Skin epidermis (tissue), 12 donors: ENCODE results near the gene MAS1L.

Experiments used
- H3K27ac ChIP-seq, 21 experiments: fragments of 200-600 bp; sonication (generic) in 11 of 21; one replicate each; pipeline ENCODE4 v1.5.0; 2020; ENCODE audit warnings: mild to moderate bottlenecking in 3 of 21, inconsistent platforms in 2 of 21, moderate library complexity in 2 of 21
- H3K4me3 ChIP-seq, 7 experiments: fragments of 200-600 bp; sonication (generic) in 2 of 7; one replicate each; pipeline ENCODE4 v1.5.0; 2020; ENCODE audit warnings: inconsistent platforms in 2 of 7, mild to moderate bottlenecking in 2 of 7, moderate library complexity in 1 of 7

The MAS1L gene

DNA sequence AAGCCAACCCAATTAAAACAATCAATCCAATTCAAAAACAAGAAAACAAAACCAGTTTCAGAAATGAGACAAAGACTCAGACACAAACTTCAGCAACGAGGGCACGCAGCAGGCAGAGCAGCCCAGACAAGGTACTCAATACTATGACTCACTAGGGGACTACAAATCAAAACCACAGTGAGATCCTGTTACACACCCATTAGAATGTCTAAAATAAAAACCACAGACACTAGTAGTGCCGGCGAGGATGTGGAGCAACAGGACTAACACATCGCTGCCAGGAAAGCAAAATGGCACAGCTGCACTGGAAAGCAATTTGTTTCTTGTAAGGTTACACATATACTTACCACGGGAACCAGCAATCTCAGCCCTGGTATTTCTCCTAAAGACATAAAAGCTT lies 28.4 kb upstream of the MAS1L start:
- no peak overlapping the region for H3K27ac ChIP-seq
- no peak overlapping the region for H3K4me3 ChIP-seq

DNA sequence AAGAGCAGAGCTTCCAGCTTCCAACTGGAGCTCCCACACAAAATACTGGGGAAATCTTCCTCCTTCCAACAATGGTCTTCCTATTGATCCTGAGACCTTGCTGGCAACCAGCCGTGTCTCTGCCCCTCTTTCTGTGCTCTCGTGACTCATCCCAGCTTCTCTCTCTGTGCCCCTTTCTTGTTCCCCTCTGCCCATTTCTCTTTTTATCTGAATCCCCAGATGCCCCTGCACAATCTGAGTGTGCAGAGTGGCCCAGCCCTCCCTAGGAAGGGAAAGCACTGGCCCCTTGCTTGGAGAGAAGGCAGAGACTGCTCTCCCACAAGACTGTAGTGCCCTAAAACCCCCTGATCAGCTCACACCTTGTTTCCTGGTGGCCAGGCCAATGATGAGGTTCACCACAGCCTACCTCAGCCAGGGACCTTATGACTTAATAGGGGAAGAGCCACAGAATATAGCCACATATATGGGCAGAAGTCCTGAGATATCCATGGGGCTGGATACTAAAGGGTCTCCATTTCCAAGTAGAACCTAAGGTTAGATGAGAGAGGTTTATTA lies 23.1 kb upstream of the MAS1L start:
- Histone ChIP-seq H3K27ac (no peak overlapping the region), H3K4me3 (no peak overlapping the region)

DNA sequence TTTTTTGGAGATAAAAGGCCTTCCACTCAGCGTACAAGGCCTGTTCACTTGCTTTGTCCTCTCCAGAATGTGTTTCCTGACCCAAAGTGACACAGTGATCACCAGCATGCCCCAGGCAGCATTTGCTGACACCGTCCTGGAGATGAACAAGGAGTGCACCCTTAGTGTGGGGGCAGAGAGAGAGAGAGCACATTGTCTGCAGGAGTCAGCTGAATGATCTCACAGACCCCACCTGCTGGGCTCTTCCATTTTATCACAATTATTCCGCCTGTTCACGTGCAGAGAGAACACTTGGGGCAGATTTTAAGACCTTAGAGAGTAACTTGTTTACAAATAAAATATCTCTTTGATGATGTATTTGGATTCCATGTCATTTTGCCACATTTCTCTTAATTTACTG lies 22.4 kb upstream of the MAS1L start:
- Histone ChIP-seq H3K4me3 (no peak overlapping the region), H3K27ac (no peak overlapping the region)

DNA sequence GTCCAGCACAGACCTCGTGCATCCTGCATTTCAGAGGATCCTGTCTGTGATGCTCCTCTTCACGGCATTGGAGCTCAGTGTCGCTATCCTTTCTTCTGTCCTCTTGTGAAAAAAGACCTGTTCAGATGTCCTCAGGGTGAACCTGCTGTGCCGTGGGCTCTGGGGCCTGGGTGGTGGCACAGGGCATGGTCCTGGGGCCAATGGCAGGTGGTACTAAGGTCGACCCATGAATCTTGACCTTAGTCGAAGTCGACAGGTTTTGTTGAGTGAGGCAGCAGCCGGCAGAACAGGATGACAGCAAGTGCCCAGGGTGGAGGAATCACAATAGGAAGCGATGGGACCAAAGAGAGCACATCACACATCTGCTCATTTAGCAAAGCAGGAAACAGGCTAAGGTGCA lies 22.0 kb upstream of the MAS1L start:
- no peak overlapping the region for H3K27ac ChIP-seq
- no peak overlapping the region for H3K4me3 ChIP-seq

DNA sequence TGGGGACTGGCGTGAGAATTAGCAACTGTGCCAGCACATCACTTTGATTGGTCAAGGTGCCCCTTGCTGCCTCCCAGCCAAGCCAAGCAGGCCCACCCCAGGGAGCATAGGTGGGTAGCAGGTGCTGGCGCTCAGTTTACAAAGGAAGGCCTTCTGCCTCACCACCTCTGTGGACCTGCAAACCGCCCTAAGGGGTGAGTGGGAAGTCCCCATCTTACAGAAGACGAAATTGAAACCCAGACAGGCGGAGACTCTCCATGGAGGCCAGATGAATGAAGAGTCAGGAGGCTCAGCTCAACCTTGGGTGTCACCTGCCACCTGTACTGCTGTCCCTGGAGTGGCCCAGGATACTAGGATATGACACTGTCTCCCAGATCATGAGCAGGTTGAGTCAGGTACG lies 21.5 kb upstream of the MAS1L start:
- no peak overlapping the region for H3K4me3 ChIP-seq

DNA sequence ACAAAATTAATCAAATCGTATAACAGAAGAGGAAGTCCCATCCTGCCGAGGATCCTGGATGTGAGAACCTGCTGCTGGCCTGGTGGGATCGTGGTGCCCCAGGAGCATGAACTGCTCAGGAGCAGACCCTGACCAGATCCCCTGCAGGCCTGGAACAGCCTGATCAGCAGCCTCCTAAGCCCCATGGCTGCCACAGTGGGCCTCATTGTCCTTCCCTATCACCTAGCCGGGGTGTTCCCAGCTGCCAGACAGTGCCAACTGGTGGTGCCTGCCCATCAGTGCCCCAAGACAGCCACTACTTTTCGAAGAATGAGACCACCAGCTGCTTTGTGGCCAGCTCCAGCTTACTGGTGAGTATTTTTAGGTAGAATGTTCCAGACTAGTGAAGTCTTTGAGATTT lies 19.6 kb upstream of the MAS1L start:
- Histone ChIP-seq H3K4me3 (no peak overlapping the region), H3K27ac (no peak overlapping the region)

More for the DNA sequence above, 21.5 kb upstream of the MAS1L start:
- H3K27ac ChIP-seq = no peak overlapping the region

DNA sequence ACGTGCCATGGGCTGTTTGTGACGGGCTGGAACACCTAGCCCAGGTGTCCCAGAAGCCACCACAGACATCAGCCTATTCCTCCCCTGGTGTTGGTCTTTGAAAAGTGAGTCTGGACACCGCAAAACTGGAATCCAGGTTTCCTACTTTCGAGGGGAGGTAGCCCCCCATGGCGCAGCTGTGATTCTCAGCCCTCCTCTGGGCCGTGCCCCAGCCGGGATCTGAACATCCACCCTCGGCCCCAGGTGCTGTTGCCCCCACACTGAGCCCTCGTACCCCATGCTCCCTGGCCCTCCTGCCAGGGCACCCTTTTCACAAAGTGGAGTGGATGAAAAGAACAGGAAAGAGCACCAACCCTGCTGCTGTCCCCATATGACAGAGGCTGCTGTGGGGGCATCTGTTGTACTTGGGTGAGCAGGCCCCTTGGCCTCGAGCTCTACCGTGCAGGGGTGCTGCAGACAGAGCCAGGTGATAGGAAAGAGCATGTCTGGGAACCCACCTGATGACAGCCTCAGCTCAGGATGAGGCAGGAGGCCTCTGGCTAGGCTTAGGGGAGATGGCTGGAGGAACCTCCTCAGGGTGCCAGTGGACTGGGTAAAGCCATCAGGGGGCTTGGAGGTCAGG lies 18.8 kb upstream of the MAS1L start:
- no peak overlapping the region for H3K27ac ChIP-seq
- no peak overlapping the region for H3K4me3 ChIP-seq

DNA sequence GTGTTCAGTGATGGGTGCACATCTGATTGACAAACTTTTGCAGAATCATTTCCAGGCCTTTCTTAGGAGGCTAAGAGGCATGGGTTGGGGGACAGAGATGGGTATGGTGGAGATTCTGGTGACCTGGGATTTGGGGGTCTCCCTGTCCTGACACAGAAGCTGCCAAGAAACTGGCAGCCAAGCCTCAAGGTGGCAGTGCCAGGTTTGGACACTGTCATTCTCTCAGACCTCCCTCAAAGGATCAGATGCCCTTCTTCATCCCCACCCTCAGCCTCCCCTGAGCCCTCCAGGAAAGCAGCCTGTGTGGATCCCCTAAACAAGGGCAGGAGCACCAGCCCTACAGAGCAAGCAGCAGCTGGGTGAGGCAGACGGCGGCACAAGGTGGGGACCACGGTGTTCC lies 18.1 kb upstream of the MAS1L start:
- Histone ChIP-seq H3K4me3 (no peak overlapping the region), H3K27ac (no peak overlapping the region)

DNA sequence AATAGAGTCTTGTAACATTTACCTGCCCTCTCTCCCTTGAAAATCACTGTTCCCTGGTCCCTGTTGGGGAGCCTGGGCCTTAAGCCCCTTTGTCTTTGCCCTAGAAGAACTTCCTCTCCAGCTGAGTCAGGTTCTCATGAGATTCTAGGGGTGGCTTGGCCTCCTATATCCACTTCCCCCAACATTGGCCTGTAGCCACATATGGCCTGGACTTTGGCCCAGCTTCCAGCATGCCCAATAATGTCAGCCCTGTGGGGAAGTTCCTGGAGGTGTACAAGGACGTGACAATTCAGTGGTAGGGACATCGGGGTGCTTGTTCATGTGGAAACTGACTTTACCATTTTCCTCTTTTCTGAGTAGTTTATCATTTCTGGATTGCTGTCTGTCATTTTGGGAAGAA lies 17.2 kb upstream of the MAS1L start:
- Histone ChIP-seq H3K27ac (no peak overlapping the region), H3K4me3 (no peak overlapping the region)

DNA sequence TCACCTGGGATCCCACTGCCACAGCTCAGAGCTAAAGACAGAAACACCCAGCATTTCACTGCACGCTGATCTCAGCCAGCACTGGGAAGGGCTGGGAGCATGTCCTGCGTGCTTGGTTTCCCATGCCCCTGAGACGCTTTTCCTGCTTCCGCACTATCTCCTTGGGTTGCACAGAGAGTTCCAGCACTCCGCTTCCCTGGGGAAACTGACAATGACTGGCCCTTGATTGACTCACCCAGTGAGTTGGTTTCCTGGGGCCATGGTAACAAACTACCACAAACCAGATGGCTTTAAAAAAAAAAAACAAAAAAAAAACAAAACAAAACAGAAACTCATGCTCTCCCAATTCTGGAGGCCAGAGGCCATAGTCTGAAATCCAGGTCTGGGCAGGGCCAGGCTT lies 14.8 kb upstream of the MAS1L start:
- Histone ChIP-seq H3K4me3 (no peak overlapping the region), H3K27ac (no peak overlapping the region)

DNA sequence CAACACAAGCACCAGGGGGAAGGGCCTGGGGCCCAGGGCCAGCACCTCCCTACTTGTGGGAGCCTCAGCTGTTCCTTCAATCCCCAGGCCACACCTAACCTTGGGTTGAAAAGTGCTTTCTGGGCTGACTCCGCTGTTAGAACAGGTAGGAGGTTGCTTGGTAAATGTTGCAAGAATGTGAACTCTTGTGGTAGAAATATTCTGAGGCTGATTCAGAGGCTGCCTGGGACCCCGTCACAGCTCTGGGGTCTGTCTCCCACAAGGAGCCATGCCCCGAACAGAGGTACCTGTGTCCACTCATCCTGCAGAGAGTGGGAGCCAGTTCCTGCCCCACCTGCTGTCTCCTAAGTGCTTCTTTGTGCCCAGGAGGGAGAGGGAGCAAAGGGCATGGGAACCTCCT lies 14.4 kb upstream of the MAS1L start:
- Histone ChIP-seq H3K27ac (no peak overlapping the region), H3K4me3 (no peak overlapping the region)

DNA sequence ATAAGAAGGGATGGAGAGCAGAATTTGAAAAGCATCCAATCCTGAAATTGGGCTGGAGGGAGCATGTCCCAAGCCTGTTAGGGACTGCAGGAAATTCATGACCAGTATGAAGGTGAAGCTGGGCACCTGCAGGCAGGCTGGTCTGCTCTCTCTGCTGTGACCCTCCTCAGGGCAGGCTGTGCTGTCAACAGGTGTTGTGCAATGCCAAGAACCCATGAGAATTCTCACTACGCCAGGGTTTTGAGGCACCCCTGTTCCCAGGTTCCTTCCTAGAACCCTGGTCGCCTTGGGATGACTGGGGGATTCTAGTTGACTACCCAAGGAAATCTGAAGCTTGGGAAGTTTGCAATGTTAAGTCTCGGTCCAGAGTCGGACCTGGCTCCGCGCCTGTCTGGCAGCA lies 13.3 kb upstream of the MAS1L start:
- Histone ChIP-seq H3K27ac (no peak overlapping the region), H3K4me3 (no peak overlapping the region)

DNA sequence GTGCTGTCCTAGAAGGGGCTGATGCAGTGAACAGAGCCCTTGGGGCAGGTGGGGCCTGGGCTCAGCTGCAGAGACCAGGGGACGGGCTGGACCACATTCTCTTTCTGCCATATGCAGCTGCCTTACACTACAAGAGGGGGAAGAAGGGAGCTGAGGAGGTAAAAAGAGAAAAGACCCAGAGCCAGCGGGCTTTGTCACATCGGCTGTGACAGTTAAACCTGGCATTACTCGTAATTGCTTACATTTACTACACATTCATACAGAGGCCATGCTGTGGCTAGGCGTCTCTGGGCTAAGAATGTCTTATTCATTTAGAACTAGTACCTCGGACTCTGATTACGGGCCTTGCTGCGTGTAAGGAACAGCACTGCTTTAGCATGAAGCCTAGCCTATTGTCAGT lies 12.8 kb upstream of the MAS1L start:
- Histone ChIP-seq H3K27ac (no peak overlapping the region), H3K4me3 (no peak overlapping the region)

DNA sequence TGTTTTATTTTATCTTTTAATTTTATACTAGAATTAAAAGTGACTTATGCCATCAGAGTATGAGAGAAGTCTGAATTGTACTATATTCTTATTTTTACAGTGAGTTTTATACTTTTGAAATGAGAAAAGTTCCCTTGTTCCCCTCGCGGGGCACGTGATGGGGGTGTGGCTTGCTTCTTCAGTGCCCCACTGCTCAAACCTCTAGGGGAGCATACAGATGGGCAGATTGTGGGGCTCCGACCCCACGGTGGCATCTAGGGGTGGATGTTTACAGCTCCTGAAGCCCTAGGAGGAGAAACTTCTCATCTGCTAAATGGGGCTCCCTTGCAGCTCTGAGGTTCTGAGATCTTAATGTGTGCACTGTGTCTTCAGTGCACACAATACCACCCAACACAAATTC lies 11.9 kb upstream of the MAS1L start:
- no peak overlapping the region for H3K4me3 ChIP-seq
- H3K27ac ChIP-seq = no peak overlapping the region

DNA sequence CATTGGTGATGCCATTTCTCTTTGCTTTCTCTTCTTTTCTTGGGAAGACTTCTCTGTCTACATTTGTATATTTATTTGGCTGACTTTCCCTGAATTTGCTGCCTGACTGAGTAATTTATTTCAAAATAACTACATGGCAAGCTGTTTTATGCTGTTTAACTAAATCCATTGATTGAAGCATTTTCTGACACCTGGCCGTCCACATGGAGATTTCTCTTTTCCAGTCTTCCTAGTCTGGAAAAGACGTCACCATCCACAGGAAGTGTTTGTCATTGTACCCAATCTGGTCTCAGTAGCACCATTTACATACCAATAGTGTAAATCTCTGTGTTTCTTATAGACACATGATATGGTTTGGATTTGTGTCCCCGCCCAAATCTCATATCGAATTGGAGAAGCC lies 9.2 kb upstream of the MAS1L start:
- Histone ChIP-seq H3K27ac (no peak overlapping the region), H3K4me3 (no peak overlapping the region)

DNA sequence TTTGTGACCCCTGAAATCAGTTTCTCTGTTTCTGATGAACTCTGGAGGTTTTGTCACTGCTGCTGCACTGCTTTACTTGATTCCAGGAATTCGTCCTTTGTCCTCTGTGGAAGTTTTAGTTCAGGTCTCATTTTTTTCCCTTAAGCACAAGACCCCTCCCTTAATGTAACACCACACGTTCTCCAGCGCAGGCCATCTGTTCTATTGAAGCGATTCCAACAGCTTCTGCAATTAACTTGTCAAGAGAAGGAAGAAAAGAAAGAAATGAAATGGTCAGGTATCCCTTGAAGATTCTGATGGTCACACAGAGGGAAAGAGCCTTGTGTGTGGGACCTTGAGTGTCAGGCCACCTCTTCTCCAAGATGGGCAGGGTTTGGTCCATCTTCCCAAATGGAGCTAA lies 7.8 kb upstream of the MAS1L start:
- Histone ChIP-seq H3K27ac (no peak overlapping the region), H3K4me3 (no peak overlapping the region)

DNA sequence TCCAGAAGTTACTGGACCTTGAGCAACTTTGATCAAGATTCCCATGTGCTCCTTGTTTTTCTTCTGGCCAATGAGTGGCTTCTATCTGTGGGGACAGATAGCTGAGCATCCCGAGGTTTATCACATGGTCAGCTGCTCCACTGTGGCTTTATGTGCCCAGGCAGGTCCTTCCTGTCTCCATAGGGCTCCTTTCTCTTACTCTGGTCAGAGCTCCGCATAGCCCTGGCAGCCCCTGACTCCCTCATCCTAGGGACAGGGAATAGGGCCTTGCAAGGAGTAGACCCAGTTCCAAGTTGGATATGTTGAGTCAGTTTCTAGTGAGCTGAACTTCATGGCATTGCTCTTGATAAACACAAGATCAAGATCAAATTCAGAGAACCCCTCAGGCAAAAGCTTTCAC lies 6.4 kb upstream of the MAS1L start:
- Histone ChIP-seq H3K27ac (no peak overlapping the region), H3K4me3 (no peak overlapping the region)

DNA sequence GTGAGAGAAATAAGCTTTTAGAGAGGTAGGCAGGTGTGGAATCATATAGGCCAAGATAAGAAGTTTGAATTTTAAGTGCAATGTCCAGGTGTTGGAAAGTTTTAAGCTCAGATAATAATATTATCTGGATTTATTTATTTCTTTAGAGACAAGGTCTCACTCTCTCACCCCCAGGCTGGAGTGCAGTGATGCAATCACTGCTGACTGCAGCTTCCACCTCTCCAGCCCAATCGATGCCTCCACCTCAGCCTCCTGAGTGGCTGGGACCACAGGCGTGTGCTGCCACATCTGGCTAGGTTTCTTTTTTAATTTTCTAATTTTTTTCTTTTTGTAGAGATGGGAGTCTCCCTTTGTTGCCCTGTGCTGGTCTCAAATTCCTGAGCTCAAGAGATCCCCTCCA lies 5.5 kb upstream of the MAS1L start:
- Histone ChIP-seq H3K4me3 (no peak overlapping the region), H3K27ac (no peak overlapping the region)

DNA sequence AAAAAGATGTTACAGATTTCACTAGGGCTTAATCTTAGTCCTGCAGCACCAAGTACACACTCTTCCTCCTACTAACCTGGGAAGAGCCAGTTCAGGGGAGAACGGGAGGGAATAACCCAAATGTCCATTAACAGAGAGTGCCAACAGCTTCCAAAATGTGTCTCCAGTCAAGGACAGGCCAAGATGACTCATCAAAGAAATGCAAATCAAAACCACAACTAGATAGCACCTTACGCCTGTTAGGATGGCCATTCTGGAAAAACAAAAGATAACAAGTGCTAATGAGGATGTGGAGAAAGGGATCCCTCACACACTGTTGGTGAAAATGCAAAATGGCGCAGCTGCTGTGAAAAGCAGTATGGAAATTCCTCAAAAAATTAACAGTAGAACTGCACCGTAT lies 3.8 kb upstream of the MAS1L start:
- H3K4me3 ChIP-seq = no peak overlapping the region
- no peak overlapping the region for H3K27ac ChIP-seq

DNA sequence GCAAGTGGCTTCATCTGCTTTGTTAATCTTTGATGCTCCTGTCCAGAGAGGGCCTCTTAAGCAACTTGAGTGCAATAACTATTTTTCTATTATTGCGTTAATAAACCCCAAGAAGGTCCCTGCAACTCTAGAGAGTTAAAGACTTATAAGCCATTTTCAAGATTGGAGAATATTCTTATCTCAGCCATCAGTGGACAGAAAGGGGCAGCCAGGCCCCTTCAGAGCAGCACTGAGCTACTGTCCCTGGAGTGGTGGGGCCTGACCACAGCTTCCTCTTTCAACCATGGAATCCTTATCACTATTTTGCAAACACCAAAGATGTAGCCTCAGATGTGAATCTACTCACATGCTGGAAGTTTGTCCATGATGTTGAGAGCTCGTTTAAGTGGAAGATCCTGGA lies 2.8 kb upstream of the MAS1L start:
- Histone ChIP-seq H3K27ac (no peak overlapping the region), H3K4me3 (no peak overlapping the region)

DNA sequence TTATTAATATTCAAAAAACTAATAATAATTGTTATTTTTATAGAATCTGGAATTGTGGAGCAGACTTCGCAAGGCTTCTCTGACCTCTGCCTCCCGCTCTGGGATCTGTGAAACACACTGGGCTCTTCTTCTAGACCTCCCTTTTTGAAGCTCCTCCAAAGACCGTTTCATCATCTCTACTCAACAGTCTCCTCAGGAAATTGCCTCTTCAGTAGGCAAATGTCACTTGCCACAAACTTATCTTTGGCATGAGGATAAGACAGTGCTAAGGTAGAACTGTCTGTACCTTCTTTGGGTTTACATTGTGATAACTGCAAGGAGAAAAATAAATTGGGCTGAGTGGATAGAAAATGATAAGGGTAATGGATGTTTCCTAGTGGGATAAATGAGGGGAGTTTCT lies 2.3 kb upstream of the MAS1L start:
- H3K4me3 ChIP-seq = no peak overlapping the region
- no peak overlapping the region for H3K27ac ChIP-seq

DNA sequence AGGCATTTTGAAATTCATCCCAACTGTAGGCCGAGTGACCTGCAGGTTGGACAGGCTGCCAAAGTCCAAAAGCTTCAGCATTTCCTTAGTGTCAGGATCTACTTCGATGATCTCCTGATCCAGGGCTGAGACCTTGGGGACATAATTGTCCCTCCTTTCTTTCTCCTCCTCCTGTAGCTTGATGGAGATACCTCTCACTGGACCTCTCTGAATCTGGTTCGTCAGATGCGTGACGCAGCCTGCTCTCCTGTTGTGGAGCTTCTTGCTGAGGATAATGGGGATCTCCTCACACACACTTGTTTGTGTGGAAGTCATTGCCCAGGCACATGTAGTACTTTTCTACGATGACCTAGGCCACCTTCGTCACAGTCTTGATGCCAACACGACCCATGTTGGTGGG lies 1.5 kb upstream of the MAS1L start:
- Histone ChIP-seq H3K27ac (no peak overlapping the region), H3K4me3 (no peak overlapping the region)
